Measurements from ENCODE around the gene ST8SIA4.

Gene ST8SIA4

DNA sequence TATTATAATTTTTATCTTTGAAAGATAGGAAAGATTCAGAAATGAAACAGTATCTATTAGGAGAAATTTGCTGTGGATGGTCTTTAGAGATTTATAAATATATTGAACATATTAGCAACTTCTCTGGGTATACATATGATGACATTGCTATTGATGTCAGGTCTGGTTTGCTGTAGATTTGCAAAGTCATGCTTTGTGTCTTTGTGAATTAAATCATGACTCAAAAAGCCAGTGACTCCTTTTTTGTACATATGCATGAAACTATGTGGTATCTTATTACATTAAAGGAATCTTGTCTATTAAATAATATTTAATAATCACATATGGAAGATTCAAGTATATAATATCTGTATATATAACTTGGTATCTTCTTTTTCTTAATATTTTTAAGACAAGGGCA, 141.9 kb downstream of the ST8SIA4 start:
- H3K27me3 Mint-ChIP-seq (ENCODE audit: low read depth, poor library complexity), result no peaks in the 10 kb centered on the region
- no peak for DNase-seq
- H3K4me3 Mint-ChIP-seq, result no peak overlapping the region
- no peaks in the 10 kb centered on the region for H3K36me3 Mint-ChIP-seq (ENCODE audit: low read depth)
- H3K27ac Mint-ChIP-seq, result no peak overlapping the region
- peaks cover 4% of the 10 kb centered on the region for H3K4me1 Mint-ChIP-seq
- TF ChIP-seq, protein P1, sequence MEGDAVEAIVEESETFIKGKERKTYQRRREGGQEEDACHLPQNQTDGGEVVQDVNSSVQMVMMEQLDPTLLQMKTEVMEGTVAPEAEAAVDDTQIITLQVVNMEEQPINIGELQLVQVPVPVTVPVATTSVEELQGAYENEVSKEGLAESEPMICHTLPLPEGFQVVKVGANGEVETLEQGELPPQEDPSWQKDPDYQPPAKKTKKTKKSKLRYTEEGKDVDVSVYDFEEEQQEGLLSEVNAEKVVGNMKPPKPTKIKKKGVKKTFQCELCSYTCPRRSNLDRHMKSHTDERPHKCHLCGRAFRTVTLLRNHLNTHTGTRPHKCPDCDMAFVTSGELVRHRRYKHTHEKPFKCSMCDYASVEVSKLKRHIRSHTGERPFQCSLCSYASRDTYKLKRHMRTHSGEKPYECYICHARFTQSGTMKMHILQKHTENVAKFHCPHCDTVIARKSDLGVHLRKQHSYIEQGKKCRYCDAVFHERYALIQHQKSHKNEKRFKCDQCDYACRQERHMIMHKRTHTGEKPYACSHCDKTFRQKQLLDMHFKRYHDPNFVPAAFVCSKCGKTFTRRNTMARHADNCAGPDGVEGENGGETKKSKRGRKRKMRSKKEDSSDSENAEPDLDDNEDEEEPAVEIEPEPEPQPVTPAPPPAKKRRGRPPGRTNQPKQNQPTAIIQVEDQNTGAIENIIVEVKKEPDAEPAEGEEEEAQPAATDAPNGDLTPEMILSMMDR (IDR thresholded peaks at IDR 0.05), result no peak
- no peaks in the 10 kb centered on the region for H3K9me3 Mint-ChIP-seq

- no peak for DNase-seq
- H3K36me3 Mint-ChIP-seq (ENCODE audit: low read depth), result no peaks in the 10 kb centered on the region
- no peaks in the 10 kb centered on the region for H3K27me3 Mint-ChIP-seq (ENCODE audit: low read depth, poor library complexity)
- TF ChIP-seq, protein P1 (IDR thresholded peaks at IDR 0.05), result no peak
- H3K9me3 Mint-ChIP-seq, result no peaks in the 10 kb centered on the region
- H3K27ac Mint-ChIP-seq, result no peak overlapping the region
- H3K4me3 Mint-ChIP-seq, result no peak overlapping the region
- H3K4me1 Mint-ChIP-seq, result peaks cover 4% of the 10 kb centered on the region
Measured at GRCh38 chr5:100760688-100761087, 142.4 kb downstream of the ST8SIA4 start.

DNA sequence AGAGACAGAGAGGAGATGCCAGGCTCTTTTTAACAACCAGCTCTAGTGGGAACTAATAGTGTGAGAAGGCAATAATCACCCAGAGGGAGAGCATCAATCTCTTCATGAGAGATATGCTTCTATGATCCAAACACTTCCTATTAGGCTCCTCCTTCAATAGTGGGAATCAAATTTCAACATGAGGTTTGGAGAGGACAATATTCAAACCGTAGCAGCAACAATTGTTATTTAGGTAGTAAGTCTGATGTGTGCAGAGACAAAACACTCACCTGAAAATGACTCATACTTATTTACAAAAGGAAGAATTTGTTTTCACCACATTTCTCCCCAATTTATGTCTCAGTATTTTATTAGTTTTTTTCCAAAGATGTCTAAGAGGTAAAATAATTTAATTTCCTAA, 144.3 kb downstream of the ST8SIA4 start:
- Mint-ChIP-seq H3K27ac (peak overlapping the region; percentile 83), H3K9me3 (no peaks in the 10 kb centered on the region), H3K4me1 (peaks cover 4% of the 10 kb centered on the region), H3K36me3 (ENCODE audit: low read depth) (no peaks in the 10 kb centered on the region), H3K27me3 (ENCODE audit: low read depth, poor library complexity) (no peaks in the 10 kb centered on the region), H3K4me3 (no peak overlapping the region)
- no peak for DNase-seq
- TF ChIP-seq, protein P1 (IDR thresholded peaks at IDR 0.05), result no peak

- Mint-ChIP-seq H3K9me3 (no peaks in the 10 kb centered on the region), H3K4me3 (no peak overlapping the region), H3K36me3 (ENCODE audit: low read depth) (no peaks in the 10 kb centered on the region), H3K27ac (peak overlapping the region; percentile 83), H3K4me1 (peaks cover 4% of the 10 kb centered on the region), H3K27me3 (ENCODE audit: low read depth, poor library complexity) (no peaks in the 10 kb centered on the region)
- no peak for DNase-seq
- TF ChIP-seq, protein P1 (IDR thresholded peaks at IDR 0.05), result no peak
Measured at GRCh38 chr5:100758306-100758705, 144.8 kb downstream of the ST8SIA4 start.

DNA sequence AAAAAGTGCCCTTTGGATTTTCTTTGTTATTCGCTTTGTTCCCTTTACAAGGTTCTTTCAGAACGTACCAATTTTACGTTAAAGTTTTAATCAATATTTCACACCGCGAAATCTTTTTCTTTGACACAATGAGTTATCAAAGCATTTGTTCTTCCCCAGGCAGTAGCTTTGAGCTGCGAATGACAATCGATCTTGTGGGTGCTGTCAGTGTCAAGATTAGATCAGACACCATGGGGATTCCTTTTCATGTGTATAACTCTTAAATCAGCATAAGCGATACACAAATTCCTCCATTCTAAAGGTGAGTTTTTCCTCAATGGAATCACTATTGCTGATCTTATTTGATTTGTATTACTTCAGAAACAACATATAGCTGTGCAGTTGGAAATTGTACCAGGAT, 145.5 kb downstream of the ST8SIA4 start:
- no peaks in the 10 kb centered on the region for H3K9me3 Mint-ChIP-seq
- no peak overlapping the region for H3K27ac Mint-ChIP-seq
- DNase-seq, result no peak
- peaks cover 4% of the 10 kb centered on the region for H3K4me1 Mint-ChIP-seq
- no peak overlapping the region for H3K4me3 Mint-ChIP-seq
- no peaks in the 10 kb centered on the region for H3K36me3 Mint-ChIP-seq (ENCODE audit: low read depth)
- no peaks in the 10 kb centered on the region for H3K27me3 Mint-ChIP-seq (ENCODE audit: low read depth, poor library complexity)
- TF ChIP-seq, protein P1 (IDR thresholded peaks at IDR 0.05), result no peak

Measured in nephron progenitor cell (in vitro differentiated cells).